Prostate gland (tissue), 2 donors: Measurements from ENCODE around the gene SEC14L1.

Experiments
- POLR2A ChIP-seq: fragments of 450-650 bp; IDR thresholded peaks from one replicate; pipeline ENCODE4 v1.6.1; 2016; ENCODE audit warnings: antibody characterized with exemption, mild to moderate bottlenecking
- POLR2AphosphoS5 ChIP-seq: sonication (generic); formaldehyde crosslinking; IDR thresholded peaks from one replicate; pipeline ENCODE4 v1.6.1; 2017; ENCODE audit warnings: antibody characterized with exemption
- TF ChIP-seq, protein P1 (sequence below), 4 experiments: fragments of 200-600 bp in 2 of 4; fragments of 450-650 bp in 2 of 4; sonication (generic) in 2 of 4; IDR thresholded peaks; 1 replicate in 3 of 4; 2 replicates in 1 of 4; pipeline ENCODE4 v1.5.1; 2016 to 2019; ENCODE audit warnings: antibody characterized with exemption in 4 of 4, mild to moderate bottlenecking in 2 of 4, moderate library complexity in 2 of 4

DNA sequence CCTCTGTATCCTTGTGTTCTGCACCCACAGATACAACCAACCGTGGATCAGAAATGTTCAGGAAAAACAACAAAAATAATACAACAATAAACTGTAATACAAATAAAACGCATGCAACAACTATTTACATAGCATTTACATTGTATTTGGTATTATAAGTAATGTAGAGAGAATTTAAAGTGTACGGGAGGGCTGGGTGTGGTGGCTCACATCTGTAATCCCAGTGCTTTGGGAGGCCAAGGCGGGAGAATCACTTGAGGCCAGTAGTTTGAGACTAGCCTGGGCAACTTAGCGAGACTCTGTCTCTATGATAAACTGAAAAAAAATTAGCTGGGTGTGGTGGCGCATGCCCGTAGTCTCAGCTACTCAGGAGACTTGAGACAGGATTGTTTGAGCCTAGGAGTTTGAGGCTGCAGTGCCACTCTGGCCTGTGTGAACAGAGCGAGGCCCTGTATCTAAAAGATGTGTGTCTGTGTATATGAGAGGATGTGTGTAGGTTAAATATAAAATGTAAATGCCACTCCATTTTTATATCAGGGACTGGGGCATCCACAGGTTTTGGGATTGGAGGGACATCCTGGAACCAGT lies 13.3 kb downstream of the SEC14L1 start:
- TF ChIP-seq POLR2AphosphoS5 (no peak), POLR2A (no peak)
- TF ChIP-seq, protein P1, sequence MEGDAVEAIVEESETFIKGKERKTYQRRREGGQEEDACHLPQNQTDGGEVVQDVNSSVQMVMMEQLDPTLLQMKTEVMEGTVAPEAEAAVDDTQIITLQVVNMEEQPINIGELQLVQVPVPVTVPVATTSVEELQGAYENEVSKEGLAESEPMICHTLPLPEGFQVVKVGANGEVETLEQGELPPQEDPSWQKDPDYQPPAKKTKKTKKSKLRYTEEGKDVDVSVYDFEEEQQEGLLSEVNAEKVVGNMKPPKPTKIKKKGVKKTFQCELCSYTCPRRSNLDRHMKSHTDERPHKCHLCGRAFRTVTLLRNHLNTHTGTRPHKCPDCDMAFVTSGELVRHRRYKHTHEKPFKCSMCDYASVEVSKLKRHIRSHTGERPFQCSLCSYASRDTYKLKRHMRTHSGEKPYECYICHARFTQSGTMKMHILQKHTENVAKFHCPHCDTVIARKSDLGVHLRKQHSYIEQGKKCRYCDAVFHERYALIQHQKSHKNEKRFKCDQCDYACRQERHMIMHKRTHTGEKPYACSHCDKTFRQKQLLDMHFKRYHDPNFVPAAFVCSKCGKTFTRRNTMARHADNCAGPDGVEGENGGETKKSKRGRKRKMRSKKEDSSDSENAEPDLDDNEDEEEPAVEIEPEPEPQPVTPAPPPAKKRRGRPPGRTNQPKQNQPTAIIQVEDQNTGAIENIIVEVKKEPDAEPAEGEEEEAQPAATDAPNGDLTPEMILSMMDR (IDR thresholded peaks at IDR 0.05), result no peak
